ENCODE measurements around the gene HOXA13.

HOXA13 gene

DNA sequence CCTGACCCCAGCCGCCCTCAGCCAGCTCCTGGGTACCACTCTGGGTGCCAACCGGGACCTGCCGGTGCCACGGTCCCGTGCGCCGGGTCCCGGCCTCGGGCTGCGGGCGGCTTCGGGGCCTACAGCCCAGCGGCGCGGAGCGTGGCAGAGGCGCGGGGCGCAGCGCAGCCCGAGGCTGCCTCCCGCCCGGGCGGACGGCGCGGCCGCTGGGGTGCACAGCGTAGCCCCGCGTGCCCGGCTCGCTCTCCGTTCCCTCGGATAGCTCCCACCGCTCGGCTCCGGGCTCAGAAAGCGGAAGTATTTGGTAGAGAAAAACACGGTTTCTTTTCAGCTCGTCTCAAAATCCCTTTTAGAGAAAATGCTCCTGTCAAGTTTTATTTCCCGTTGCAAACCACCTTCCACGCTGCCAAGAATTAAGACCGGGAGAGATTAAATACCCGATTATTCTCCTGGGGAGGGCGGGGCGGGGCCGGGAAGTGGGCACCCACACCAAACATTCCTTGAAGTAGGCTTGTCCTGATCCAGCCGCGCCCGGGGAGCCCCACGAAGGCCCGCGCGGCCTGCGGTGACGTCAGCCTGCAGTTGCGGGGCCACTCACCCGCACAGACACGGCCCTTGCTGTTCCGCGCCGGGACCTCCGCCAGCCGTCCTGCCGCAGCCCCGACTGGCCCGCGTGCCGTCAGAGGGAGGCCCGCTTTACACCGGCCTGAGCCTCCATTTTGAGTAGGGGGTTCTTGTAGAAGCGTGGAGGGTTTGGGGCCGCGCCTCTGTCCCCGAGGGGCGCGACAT lies 7.2 kb downstream of the HOXA13 start:
- DNase-seq, result no peak

DNA sequence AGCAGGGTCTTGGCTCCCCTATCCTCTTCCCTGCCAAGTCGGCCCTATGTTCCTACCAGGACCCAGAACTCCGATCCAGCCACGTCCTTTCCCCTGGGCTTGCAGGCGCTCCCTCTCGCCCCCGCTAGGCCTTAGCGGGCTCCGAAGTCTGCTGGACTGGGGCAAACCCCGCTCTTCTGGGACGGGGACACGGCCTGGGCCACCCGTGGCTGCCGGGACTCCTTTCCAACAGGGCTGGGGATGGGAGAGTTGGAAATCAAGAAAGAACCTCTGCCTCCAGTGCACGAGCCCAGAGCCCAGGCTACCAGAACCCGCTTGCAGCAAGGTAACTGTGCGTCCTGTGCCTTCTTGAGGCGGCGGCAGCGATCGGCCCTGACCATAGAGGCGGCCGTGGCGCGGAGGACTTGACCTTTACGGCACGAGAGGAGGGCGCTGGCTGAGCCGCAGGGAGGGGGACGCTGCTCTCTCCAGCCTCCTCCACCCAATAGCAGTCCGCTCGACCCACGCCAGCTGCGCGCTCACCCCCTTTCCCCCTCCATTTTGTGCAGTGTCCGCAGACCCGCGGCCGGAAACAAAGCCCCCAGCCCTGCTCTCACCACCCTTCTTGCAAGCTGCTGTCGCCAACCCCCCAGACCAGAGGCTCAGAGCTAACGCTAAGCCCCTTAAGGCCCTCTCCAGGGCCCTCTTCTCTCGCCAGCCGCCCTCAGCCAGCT lies 7.9 kb downstream of the HOXA13 start:
- DNase-seq, result no peak

DNA sequence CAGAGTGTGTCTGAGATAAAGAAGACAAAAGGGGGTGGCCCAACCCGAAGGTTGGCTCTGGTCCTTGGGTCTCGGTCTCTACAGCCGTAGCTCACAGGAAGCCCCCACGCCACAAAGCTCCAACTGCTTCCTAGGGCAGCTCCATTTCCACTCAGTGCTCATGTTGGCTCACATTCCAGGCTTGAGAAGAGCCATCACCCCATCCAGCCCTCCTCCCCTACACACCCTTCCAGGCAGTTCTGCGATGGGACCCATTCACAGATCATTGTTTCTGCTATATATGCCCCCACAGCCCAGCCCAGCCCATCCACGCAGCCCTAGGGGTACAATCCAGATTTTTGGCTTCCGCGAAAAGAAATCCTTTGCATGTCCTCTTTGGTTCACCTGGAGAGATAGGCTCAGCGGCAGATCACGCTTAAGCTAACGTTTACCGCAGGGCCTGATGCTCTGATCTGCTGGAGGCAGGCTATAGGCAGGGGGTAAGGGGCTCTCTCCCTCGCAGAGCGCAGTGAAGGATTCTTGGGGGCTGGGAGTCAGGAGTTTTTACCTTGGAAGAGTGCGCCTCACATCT lies 8.6 kb downstream of the HOXA13 start:
- no peak for DNase-seq

DNA sequence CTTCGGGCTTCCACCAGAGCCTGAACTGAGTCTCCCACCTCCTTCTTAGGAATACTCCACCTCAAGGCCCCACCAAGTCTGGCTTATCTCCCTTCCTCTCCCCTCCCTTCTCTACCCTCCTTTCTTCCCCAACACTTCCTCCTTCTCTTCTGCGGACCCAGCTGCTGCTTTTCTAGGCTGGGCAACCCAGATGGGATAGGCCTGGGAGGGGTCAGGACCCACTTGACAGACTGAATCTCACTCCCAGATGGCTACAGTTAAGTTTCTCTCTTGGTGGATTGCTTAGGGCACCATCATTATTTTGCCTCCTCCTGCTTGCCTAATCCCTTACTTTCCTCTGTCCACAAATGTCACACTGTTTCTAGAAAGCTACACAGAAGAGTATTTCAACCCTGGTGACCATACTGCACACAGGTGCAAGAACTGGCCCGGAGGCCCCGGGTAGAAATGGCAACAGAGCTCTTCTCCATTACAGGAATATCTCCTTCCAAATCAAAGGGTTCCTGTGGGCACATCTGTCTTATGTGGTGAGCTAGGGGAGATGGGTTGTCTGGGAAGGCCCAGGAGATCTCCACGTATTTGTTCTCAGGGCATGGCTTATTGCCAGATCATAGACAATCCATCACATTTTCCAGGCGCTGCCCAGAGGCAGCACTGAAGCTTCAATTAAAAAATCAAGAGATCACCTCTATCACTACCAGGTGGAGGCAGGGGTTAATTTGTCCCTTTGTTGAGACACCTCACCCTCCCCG lies 9.7 kb downstream of the HOXA13 start:
- no peak for DNase-seq

DNA sequence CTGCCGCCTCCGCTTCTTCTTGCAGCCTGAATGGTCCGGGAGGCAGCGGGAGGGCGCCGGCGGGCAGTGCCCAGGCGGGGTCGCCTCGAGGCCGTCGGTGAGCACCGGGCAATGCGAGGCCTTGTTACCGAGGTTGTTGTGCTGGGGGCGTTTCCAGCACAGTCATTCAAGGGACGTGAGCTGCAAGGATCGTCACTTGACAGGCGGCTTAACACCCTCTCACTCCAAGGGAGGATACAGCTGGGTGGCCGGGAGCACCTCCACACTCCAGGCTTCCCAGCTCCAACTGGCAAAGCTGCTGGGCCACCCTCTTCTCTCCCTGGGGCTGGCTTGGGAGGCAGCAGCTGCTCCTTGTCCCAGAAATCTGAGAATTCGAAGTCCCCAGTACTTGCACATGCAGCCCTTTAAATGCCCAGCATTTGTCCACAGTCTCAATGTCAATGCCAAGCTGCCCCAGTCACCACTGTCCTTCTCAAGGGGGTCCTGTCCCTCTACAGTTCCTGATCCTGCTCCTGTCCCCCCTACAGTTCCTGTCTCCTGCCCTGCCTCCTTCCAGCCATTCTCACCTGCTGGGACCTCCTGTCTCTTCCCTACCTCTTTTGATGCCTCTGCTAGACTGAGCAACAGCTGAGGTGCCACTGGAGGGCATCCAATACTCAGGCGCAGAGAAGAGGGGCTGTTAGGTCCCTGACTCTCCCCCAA lies 10.4 kb downstream of the HOXA13 start:
- DNase-seq, result no peak

DNA sequence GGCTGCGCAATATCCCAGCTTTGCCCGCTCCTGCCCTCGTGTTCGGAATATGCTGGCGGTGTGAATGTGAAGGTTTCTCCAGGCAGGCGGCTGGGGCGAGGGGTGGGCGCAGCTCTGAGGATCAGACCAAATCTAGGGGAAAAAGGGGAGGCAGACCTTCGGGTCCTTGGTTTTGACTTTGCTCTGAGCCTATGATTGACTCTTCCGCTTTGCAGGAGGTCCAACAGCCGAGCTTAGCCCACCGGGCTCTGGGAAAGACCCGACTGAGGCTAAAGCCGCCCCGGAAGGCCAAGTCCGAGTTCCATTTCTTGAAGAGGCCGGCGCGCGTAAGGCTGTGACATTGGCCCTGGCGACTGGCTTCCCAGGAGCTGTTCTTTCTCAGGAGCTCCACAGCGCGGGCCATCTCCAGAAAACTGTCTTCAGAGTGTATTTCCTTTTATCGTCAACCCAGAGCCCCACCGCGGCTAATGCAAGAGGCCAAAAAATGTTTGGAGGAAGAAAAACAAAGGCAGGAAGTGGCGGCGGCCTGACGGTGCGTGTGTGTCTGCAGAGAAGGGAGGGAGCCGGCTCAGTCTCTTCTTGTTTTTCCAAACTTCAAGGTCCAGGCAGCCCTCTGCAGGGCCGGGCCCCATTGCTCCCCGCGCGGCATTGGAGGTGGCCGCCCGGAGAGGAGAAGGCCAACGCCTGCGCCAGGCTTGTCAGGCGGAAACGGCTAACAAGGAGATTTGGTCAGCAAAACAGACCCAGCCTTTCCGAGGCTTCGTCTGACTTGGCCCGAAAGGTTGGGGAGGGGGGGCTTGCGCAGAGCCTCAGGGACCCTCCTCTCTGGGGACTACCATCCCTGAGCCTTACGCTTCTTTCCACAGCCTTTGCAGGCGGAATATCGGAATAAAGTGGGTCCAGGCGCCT lies 11.3 kb downstream of the HOXA13 start:
- no peak for DNase-seq

DNA sequence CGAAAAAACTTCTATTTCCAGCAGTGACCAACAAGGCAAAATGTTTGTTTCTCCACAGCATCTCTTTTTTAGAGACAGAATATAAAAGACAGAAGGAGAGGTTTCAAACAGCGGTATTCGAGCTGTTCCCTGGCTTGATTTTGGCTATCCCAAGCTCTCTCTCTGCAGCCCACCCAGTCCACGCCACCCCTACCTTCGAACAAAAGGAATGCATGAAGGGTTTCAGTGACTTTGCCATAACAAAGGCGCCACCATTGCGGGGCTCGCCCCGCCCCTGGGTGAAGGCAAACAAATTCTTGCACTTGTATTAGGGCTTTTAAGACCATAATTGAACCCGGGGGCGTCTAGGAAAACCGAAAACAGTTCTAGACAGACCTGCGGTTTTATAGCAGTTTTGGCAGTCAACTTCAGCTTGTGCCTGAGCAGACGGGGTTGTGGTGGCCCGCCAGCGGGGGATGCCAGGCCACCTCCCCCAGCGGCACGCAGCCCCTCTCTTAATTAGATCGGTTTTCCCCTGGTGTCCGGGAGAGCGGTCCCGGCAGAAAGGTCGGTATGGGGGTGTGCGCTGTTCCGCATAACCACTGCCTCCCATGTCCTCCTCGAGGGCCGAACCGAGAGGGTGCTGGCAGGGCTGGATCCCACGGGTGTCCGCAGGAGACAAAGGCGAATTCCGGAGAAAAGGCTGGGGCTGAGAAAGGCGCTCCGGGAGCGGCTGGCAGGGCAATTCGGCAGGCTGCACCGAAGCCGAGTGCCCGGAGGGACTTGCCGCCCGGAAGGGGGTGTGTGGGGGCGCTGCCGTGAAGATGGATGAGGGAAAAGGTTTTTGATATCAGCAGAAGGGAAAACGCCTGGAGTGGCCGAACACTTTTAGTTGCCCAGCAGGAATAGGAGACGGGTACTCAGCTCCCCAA lies 12.2 kb downstream of the HOXA13 start:
- no peak for DNase-seq

DNA sequence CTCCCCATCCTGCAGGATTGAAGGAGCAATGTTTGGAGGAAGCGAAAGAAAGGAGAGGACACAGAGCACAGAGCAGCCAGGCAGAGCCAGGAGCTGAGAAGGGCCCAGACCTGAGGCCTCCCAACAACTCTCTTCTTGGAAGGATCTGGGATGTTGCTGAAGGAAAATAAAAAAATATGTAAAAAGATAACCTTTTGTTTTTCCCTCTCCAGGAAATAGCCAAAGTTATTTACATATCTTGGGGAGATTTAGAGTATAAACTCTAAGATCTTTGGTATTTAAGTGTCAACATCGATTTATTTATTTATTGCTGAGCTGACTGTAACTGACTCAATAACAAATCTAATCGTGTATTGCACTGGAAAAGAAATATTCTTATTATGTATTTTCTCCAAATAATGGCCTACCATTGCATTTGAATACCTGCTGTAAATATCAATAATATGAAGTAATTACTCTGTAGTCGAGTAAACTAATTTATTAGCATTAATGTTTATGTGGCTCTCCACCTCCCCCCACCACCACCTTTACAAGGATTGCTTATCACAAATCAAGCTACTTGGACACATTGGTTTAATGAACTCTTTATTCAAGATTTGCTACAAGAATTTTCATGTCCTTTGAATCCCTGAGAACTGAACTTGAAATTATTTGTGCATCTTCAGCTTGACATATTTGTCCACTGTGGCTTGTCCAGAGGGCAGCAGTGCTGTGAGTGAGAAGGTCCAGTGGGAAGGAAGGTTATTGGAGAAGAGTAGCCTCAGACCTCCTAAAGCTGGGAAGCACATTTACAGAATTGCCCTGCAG lies 13.0 kb downstream of the HOXA13 start:
- no peak for DNase-seq

DNA sequence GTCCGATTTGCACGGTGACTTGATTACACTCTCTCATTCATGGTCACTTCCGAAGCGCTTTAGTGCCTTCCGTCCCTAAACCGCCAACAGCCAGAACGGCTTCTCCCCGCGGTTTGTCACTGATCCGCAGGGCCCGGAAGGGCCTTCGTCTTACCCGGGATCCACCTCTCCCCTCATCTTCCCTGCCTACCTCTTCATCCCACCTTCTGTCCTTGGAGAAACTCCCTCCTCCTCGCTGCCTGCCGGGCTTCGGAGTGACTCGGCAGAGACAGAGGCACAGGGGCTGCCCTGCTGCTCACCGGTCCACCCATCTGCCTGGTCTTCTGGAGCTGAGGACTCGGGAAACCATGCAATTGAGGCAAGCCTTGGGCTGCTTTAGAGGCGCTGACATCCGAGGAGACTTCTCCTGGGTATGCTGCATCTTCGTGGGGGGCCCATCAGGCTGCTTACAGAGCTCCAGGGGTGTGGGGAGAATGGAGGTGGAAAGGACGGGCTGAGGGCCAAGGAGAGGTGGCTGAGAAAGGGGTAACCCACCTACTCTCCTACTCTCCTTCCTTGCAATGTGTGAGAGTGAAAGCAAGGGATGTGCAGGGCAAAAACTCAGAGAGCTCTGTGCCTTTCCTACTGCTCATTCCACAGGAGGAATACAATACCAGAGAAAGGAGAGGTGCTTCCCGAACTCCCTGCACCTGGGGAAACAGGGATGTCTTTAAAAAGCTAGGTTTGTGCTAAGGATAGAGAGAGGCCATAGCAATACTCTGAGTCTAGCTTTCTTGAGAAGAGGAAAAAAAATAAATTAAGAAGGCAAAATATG lies 13.8 kb downstream of the HOXA13 start:
- no peak for DNase-seq

DNA sequence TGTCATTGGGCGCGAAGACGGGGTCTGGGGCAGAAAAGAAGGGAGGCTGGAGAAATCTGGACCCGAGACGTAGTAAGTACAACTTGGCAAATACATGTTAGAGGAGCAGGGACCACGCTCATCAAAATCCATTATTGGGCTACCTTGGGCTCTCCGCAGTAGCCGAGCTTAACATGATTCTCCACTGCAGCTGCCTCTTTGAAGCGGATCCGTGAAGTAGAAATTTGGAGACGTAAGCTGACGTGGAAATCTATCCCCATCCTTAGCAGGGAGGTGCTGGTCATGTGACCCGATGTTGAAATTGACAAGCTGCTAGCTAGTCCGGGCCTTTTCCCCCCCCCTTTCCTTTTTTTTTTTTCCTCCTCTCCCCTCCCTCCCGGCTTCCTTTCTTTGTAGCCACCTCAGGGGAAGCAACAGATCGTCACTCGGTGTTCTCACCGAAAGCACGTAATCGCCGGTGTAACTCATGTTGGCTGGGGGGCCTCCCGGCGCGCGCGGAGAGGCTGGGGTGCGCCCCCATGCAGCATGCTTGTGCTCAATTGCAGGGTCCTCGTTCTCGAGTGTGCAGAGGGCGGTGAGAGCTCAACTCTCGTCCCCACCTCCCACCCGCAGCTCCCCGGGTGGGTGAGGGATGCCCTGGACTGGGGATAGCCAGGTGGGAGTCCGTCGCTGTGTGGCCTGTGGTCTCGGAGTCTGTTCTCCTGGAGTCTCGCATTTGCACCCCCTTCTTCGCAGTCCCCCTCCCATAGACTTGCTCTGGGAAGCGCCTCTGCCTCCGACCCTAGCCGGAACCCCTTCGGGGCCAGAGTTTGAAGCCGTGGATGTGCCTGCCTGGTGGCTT lies 14.7 kb downstream of the HOXA13 start, which contains the start of gene HOXA11:
Gene HOXA11 (minus strand): TSS at position 220 of the 841 bp plus-strand sequence. CDS start 88 bp downstream, at position 132.
- DNase-seq, result peak; percentile 74

DNA sequence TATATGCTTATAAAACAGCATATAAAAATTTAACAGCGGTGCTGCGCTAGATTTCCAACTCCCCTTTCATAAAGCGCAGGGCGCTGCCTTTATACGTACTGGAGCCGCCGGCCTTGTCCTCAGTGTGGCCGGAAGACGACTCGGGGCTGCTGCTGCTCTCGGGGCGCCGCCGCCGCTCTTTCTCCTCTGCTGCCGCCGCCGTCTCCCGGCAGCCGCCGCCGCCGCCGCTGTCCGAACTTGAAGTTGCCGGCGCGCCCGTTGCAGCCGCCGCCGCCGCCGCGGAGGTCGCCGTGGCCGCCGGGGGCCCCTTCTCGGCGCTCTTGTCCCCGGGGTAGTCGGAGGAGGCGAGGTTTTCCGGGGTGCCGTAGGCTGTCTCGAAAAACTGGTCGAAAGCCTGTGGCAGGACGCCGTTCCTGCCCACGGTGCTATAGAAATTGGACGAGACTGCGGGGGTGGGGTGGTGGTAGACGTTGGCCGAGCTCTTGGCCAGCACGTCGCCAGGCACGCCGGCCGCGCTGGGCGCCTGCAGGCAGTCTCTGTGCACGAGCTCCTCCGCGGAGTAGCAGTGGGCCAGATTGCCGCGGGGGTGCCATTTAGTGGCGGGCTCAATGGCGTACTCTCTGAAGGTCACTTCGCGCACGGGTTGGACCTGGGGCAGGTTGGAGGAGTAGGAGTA lies 15.4 kb downstream of the HOXA13 start:
- peak; percentile 48 for DNase-seq

DNA sequence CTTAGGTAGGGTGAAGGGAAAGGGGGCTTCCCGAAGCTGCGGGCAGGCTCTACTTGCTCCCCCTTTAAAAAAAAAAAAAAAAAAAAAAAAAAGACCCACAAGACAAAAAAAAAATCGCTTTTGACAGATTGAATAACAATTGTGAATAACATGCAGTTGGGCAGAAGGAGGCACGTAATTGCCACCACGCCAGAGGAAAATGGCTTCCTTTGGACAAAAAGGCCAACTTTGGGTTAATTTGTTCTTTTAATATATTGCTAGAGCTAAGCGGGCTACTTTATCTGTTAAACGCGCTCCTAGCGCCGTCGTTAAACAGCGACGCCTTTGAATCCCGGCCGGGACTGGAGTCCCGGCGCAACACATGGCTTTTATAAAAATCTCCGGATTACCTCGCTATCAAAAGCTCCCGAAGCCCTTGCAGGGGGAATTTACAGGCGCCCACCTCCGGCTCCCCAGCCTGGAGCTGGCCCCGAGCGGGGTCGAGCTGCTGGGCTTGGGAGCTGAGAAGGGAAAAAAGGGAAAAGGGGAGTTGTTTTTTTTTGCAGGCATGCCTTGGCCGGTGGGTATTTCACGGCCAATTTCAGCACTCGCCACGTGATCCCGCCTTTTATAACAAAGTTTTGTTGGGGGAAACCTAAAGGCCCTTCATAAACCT lies 16.1 kb downstream of the HOXA13 start:
- no peak for DNase-seq

DNA sequence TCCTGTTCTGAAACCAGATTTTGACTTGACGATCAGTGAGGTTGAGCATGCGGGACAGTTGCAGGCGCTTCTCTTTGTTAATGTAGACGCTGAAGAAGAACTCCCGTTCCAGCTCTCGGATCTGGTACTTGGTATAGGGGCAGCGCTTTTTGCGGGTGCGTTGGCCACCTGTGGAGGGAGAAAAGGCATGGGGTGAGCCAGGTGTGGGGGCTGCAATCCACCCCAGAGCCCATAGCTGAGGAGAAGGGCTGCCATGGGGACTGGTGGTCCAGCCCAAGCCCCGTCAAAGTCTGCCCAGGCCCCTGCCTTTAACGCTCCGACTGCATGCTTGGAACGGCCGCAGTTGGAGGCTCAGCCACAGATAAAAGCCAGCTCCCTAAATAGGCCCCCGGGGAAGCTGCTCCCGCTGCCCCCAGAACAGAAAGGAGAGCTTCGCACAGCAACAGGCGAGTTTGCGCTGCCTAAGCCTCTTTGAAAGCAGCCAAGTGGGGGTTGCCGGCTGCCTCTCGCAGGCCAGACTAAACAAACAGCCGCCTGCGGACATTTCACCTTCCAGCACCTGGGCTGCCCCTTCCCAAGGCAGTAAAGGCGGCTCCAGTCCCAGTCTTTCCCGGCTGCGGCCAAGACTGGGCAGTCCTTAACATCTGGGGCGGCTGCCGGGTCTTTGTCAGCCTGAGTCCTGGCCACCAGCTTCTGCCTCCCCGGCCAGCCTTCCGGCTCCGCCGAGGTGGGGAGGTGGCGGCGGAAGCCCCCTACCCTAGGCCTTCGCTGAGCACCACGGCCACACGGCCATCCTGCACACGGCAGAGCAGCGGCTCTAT lies 16.8 kb downstream of the HOXA13 start:
- no peak for DNase-seq

DNA sequence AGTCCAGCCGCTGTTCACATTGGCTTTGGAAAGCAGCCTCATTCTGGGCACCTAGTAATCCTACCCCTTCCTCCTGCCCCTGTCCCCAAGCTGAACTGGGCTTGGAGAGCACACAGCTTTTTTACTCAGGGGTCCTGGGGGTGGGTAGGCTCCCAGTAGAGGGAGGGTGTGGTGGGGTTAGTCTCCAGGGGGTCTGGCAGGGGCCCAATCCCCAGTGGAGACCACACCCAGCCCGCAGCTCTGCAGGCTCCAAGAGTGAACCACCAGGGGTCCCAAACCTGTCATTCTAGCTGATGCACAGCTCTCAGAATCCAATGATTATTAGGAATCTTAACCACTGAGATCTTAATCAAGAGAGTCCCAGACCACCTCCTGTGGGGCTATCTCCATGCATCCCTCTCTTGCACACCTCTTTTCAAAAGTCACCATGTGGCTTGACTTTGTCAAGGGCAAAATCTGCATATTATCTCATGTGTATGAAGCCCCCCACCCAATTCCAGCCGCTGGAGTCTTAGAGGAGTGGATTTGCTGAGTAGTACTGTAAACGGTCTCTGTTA lies 17.5 kb downstream of the HOXA13 start:
- DNase-seq, result no peak

DNA sequence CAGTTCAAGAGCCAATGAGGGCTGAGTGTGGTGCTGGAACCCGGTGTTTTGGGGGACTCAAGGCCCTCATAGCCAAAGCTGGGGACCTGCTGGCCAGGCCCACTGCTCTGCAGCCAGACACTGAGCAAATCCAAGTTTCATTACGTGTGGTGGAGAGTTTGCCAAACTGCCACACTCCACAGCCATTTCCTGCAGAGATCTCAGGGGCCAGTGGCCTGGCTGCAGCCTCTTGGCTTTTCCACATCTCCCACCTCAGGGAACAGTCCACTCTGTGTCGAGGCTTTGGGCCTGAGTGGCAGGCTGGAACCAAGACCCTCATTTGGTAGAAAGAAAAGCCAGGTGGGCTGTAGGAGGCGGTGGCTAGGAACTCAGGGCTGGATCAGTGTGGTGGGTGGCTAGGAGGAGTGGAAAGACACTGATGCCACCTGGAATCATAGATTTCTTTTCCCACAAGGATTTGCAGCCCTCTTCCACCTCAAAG lies 18.1 kb downstream of the HOXA13 start:
- no peak for DNase-seq
